HepG2 (cell line): ENCODE measurements around the gene PIK3IP1. TPM values are rescaled to one million over a fixed set of nuclear protein-coding genes. Genes with fewer than 3 reads are reported as not detected.
A peak's percentile ranks its signal among the peaks of the same experiment; 100 is the strongest.

ENCODE experiments used
- ATF5 ChIP-seq: sonication (generic); formaldehyde crosslinking; IDR thresholded peaks from 2 replicates; pipeline ENCODE4 v1.4.0; 2020; ENCODE audit warnings: mild to moderate bottlenecking, low read depth, missing genetic modification reagents
- ELK4 ChIP-seq: sonication (generic); formaldehyde crosslinking; IDR thresholded peaks from 2 replicates; pipeline ENCODE4 v1.9.0; 2021; ENCODE audit warnings: missing genetic modification reagents, borderline replicate concordance
- HMGA1 ChIP-seq: sonication (generic); formaldehyde crosslinking; conservative IDR thresholded peaks from 2 replicates; pipeline ENCODE4 v1.4.0; 2020; ENCODE audit warnings: missing genetic modification reagents
- NR2F1 ChIP-seq, 2 experiments: fragments of 450-650 bp in 1 of 2; formaldehyde crosslinking in 1 of 2; IDR thresholded peaks; 2 replicates each; pipeline versions ENCODE4 v1.5.0 to v1.6.1; 2016 to 2020; ENCODE audit warnings: mild to moderate bottlenecking in 1 of 2, missing compliant biosample characterization in 1 of 2, missing genetic modification reagents in 1 of 2, moderate library complexity in 1 of 2
- RORA ChIP-seq: sonication (generic); formaldehyde crosslinking; IDR thresholded peaks from 2 replicates; pipeline ENCODE4 v1.5.0; 2020; ENCODE audit warnings: mild to moderate bottlenecking, missing genetic modification reagents, moderate library complexity
- TFAP4 ChIP-seq: sonication (generic); IDR thresholded peaks from 2 replicates; pipeline ENCODE4 v1.6.1; 2016; ENCODE audit warnings: low read depth, borderline replicate concordance
- ZNF580 ChIP-seq: IDR thresholded peaks from 2 replicates; pipeline ENCODE4 v1.6.1; 2016; ENCODE audit warnings: low read depth, borderline replicate concordance
- ZNF672 ChIP-seq: sonication (generic); formaldehyde crosslinking; IDR thresholded peaks from 2 replicates; pipeline ENCODE4 v1.8.1; 2022; ENCODE audit warnings: missing genetic modification reagents
- polyA plus RNA-seq, 8 experiments: library from polyadenylated mRNA; depleted of rRNA in 3 of 8; stranded (reverse) in 7 of 8; unstranded in 1 of 8; fragments of >200 nt; fragmentation: Illumina TruSeq in 4 of 8; extraction: Trizol in 4 of 8; gene quantifications; 2 replicates each; pipeline versions ENCODE4 v1.2.1 to v1.2.3, GENCODE V29; 2011 to 2016; ENCODE audit warnings: low read depth in 4 of 8, missing spikeins in 1 of 8, mixed read lengths in 1 of 8; ENCODE audit not compliant: insufficient read depth in 1 of 8
- total RNA-seq, 5 experiments: library from RNA; depleted of rRNA; stranded (reverse); fragments of >200 nt; fragmentation: Illumina TruSeq; extraction: Trizol; gene quantifications; 2 replicates each; pipeline ENCODE4 v1.2.3, GENCODE V29; 2016; ENCODE audit warnings: low read depth in 1 of 5
- TF ChIP-seq, protein P1 (sequence below): sonication (generic); formaldehyde crosslinking; IDR thresholded peaks from one replicate; pipeline ENCODE4 v1.5.1; 2020; ENCODE audit warnings: mild to moderate bottlenecking, missing genetic modification reagents; ENCODE audit errors: not compliant biosample characterization
- TF ChIP-seq, protein P2 (sequence below): sonication (generic); formaldehyde crosslinking; IDR thresholded peaks from 2 replicates; pipeline ENCODE4 v1.4.0; 2020; ENCODE audit warnings: missing genetic modification reagents, borderline replicate concordance

PIK3IP1 gene
- total and polyA plus RNA-seq, 2 of the 13 experiments (the other 11 are each of a cell fraction or from before 2014, with no cell fraction given) = 1.3 to 2.5 TPM

DNA sequence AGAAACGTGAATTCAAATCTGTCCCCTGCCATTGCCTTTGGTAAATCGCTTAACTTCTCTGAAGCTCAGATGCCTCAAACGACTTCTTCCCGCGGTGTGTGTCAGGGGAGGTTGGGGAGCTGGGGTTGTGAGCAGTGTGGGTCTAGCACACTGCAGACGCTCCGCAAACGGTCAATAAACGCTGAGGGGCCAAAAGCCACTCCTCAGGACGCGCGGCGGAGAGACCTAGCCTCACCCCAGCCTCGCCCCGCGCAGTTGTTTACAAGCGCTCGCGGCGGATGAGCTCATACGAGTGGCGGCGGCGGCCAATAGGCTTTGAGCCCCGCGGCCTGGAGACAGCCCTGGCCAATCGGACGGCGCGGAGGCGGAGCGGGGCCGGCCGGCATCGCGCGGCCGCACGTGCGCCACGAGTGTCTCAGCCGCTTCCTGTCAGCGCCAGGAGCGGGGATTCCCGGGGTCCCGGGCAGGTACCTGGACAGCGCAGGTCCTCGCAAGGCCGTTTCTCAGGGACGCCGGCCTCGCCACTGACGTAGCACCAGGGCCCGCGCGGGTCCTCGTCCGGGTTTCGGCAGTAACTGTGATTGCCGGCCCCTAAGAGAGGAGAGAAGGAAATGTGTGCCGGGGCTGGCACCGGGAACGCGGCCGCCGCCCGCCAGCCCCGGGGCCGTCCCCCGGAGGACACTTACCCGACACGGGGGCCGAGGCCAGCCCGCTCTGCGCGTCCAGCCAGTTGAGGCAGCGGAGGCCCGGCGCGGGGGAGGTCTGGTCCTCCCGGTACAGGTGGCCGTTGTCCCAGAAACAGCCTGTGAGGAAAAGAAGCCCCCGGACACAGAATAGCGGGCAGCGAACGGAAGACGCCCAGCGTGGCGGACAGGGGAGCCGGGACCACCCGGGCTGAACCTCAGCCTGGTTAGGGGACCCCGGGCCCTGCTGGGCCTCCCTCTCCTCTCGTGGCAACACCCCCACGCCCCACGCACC lies 1.5 kb downstream of the PIK3IP1 start (continued):
- TF ChIP-seq, protein P1, sequence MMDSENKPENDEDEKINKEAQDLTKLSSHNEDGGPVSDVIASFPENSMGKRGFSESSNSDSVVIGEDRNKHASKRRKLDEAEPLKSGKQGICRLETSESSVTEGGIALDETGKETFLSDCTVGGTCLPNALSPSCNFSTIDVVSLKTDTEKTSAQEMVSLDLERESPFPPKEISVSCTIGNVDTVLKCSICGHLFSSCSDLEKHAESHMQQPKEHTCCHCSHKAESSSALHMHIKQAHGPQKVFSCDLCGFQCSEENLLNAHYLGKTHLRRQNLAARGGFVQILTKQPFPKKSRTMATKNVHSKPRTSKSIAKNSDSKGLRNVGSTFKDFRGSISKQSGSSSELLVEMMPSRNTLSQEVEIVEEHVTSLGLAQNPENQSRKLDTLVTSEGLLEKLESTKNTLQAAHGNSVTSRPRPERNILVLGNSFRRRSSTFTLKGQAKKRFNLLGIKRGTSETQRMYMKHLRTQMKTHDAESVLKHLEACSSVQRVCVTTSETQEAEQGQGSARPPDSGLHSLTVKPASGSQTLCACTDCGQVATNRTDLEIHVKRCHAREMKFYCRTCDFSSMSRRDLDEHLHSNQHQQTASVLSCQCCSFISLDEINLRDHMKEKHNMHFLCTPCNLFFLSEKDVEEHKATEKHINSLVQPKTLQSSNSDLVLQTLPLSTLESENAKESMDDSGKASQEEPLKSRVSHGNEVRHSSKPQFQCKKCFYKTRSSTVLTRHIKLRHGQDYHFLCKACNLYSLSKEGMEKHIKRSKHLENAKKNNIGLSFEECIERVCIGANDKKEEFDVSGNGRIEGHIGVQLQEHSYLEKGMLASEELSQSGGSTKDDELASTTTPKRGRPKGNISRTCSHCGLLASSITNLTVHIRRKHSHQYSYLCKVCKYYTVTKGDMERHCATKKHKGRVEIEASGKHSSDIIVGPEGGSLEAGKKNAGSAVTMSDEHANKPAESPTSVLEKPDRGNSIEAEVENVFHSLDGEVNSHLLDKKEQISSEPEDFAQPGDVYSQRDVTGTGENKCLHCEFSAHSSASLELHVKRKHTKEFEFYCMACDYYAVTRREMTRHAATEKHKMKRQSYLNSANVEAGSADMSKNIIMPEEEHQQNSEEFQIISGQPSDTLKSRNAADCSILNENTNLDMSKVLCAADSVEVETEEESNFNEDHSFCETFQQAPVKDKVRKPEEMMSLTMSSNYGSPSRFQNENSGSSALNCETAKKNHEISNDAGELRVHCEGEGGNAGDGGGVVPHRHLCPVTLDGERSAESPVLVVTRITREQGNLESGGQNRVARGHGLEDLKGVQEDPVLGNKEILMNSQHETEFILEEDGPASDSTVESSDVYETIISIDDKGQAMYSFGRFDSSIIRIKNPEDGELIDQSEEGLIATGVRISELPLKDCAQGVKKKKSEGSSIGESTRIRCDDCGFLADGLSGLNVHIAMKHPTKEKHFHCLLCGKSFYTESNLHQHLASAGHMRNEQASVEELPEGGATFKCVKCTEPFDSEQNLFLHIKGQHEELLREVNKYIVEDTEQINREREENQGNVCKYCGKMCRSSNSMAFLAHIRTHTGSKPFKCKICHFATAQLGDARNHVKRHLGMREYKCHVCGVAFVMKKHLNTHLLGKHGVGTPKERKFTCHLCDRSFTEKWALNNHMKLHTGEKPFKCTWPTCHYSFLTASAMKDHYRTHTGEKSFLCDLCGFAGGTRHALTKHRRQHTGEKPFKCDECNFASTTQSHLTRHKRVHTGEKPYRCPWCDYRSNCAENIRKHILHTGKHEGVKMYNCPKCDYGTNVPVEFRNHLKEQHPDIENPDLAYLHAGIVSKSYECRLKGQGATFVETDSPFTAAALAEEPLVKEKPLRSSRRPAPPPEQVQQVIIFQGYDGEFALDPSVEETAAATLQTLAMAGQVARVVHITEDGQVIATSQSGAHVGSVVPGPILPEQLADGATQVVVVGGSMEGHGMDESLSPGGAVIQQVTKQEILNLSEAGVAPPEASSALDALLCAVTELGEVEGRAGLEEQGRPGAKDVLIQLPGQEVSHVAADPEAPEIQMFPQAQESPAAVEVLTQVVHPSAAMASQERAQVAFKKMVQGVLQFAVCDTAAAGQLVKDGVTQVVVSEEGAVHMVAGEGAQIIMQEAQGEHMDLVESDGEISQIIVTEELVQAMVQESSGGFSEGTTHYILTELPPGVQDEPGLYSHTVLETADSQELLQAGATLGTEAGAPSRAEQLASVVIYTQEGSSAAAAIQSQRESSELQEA = no peak
- TF ChIP-seq ATF5 (CRISPR knock-in tag) (no peak), HMGA1 (no peak), TFAP4 (peak; percentile 20; the same call in 1 of the 2 replicates), ELK4 (peak; percentile 65; the same call in 1 of the 2 replicates), RORA (CRISPR knock-in tag) (no peak), ZNF580 (0 out of 2 replicates have a peak, but pooled peaks have one; percentile 72), ZNF672 (CRISPR knock-in tag) (no peak), NR2F1 (CRISPR knock-in tag; IDR thresholded peaks at IDR 0.05) (peak in 1 of 2 experiments; percentile 40; a peak in 1 of 4 replicates)
- TF ChIP-seq, protein P2, sequence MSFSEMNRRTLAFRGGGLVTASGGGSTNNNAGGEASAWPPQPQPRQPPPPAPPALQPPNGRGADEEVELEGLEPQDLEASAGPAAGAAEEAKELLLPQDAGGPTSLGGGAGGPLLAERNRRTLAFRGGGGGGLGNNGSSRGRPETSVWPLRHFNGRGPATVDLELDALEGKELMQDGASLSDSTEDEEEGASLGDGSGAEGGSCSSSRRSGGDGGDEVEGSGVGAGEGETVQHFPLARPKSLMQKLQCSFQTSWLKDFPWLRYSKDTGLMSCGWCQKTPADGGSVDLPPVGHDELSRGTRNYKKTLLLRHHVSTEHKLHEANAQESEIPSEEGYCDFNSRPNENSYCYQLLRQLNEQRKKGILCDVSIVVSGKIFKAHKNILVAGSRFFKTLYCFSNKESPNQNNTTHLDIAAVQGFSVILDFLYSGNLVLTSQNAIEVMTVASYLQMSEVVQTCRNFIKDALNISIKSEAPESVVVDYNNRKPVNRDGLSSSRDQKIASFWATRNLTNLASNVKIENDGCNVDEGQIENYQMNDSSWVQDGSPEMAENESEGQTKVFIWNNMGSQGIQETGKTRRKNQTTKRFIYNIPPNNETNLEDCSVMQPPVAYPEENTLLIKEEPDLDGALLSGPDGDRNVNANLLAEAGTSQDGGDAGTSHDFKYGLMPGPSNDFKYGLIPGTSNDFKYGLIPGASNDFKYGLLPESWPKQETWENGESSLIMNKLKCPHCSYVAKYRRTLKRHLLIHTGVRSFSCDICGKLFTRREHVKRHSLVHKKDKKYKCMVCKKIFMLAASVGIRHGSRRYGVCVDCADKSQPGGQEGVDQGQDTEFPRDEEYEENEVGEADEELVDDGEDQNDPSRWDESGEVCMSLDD (CRISPR knock-in tag) = peak; percentile 68; the same call in 1 of the 2 replicates
